ENCODE results near the gene PTTG2.
"Not testable (repeated sequence)": the region's sequence is repeated elsewhere in the genome, so short reads cannot be mapped to it uniquely, and the experiment has no call there.

Gene PTTG2

GRCh38 chr4:37960098-37960497 is at the start of gene PTTG2:
Gene PTTG2, plus strand, starts transcription at chr4:37960398. Its CDS starts 37 bp downstream, at chr4:37960435.
- DNase-seq (ENCODE audit: low read depth, low spot score): no peak

GRCh38 chr4:37914539-37914938 is 45.7 kb upstream of the PTTG2 start:
- DNase-seq (ENCODE audit: low read depth, low spot score): no peak

- DNase-seq (ENCODE audit: low read depth, low spot score): no peak
Measured at GRCh38 chr4:37917388-37917787, 42.8 kb upstream of the PTTG2 start.

- DNase-seq (ENCODE audit: low read depth, low spot score): no peak
Measured at GRCh38 chr4:37918653-37919052, 41.5 kb upstream of the PTTG2 start.

GRCh38 chr4:37922328-37922727 is 37.9 kb upstream of the PTTG2 start:
- DNase-seq (ENCODE audit: low read depth, low spot score): no peak

- DNase-seq (ENCODE audit: low read depth, low spot score): not testable (repeated sequence)
Measured at GRCh38 chr4:37923089-37923488, 37.1 kb upstream of the PTTG2 start.

GRCh38 chr4:37924946-37925345 is 35.3 kb upstream of the PTTG2 start:
- DNase-seq (ENCODE audit: low read depth, low spot score): no peak

- no peak for DNase-seq (ENCODE audit: low read depth, low spot score)
Measured at GRCh38 chr4:37927434-37927833, 32.8 kb upstream of the PTTG2 start.

- DNase-seq (ENCODE audit: low read depth, low spot score): no peak
Measured at GRCh38 chr4:37928426-37929416, 31.5 kb upstream of the PTTG2 start.

- DNase-seq (ENCODE audit: low read depth, low spot score): no peak
Measured at GRCh38 chr4:37934096-37934495, 26.1 kb upstream of the PTTG2 start.

- DNase-seq (ENCODE audit: low read depth, low spot score): no peak
Measured at GRCh38 chr4:37934609-37935008, 25.6 kb upstream of the PTTG2 start.

GRCh38 chr4:37935026-37935425 is 25.2 kb upstream of the PTTG2 start:
- DNase-seq (ENCODE audit: low read depth, low spot score): no peak

- DNase-seq (ENCODE audit: low read depth, low spot score): no peak
Measured at GRCh38 chr4:37936889-37937498, 23.2 kb upstream of the PTTG2 start.

GRCh38 chr4:37938208-37938607 is 22.0 kb upstream of the PTTG2 start:
- no peak for DNase-seq (ENCODE audit: low read depth, low spot score)

GRCh38 chr4:37946503-37947179 is 13.6 kb upstream of the PTTG2 start:
- DNase-seq (ENCODE audit: low read depth, low spot score): no peak

- no peak for DNase-seq (ENCODE audit: low read depth, low spot score)
Measured at GRCh38 chr4:37948542-37948941, 11.7 kb upstream of the PTTG2 start.

- no peak for DNase-seq (ENCODE audit: low read depth, low spot score)
Measured at GRCh38 chr4:37949636-37950426, 10.4 kb upstream of the PTTG2 start.

GRCh38 chr4:37951461-37952352 is 8.5 kb upstream of the PTTG2 start:
- DNase-seq (ENCODE audit: low read depth, low spot score): no peak

- DNase-seq (ENCODE audit: low read depth, low spot score): no peak
Measured at GRCh38 chr4:37953156-37953555, 7.0 kb upstream of the PTTG2 start.

- DNase-seq (ENCODE audit: low read depth, low spot score): no peak
Measured at GRCh38 chr4:37953620-37954293, 6.4 kb upstream of the PTTG2 start.
